ENCODE data around the gene ROBO2.

Gene ROBO2

DNA sequence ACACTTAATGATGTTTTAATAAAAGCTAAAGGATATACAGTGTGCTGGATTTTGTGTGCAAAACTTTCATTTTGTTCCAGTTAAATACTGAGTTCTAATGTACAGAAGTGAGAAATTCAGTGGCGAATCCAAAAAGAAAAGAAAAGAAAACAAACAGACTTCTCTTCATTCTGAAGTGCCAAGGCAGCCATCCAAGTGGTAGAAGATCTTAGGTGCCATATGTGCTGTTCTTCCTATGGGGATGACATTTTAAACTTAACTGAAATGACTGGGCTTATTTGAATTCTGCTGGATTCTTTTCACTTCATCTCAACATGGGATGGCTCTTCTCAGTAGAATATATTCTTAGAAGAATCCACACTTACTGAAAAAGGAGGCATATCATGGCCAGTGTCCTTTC is 416.5 kb downstream of the ROBO2 start:
- TF ChIP-seq, protein P1, sequence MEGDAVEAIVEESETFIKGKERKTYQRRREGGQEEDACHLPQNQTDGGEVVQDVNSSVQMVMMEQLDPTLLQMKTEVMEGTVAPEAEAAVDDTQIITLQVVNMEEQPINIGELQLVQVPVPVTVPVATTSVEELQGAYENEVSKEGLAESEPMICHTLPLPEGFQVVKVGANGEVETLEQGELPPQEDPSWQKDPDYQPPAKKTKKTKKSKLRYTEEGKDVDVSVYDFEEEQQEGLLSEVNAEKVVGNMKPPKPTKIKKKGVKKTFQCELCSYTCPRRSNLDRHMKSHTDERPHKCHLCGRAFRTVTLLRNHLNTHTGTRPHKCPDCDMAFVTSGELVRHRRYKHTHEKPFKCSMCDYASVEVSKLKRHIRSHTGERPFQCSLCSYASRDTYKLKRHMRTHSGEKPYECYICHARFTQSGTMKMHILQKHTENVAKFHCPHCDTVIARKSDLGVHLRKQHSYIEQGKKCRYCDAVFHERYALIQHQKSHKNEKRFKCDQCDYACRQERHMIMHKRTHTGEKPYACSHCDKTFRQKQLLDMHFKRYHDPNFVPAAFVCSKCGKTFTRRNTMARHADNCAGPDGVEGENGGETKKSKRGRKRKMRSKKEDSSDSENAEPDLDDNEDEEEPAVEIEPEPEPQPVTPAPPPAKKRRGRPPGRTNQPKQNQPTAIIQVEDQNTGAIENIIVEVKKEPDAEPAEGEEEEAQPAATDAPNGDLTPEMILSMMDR (IDR thresholded peaks at IDR 0.05; ENCODE audit: insufficient read depth, low read length) = no peak
- TF ChIP-seq GABPA (IDR thresholded peaks at IDR 0.05; ENCODE audit: low read depth) (no peak), SPI1 (IDR thresholded peaks at IDR 0.05; ENCODE audit: borderline replicate concordance, low read depth) (no peak), POLR2AphosphoS5 (IDR thresholded peaks at IDR 0.05; ENCODE audit: low read depth) (no peak)
- TF ChIP-seq, protein P2, sequence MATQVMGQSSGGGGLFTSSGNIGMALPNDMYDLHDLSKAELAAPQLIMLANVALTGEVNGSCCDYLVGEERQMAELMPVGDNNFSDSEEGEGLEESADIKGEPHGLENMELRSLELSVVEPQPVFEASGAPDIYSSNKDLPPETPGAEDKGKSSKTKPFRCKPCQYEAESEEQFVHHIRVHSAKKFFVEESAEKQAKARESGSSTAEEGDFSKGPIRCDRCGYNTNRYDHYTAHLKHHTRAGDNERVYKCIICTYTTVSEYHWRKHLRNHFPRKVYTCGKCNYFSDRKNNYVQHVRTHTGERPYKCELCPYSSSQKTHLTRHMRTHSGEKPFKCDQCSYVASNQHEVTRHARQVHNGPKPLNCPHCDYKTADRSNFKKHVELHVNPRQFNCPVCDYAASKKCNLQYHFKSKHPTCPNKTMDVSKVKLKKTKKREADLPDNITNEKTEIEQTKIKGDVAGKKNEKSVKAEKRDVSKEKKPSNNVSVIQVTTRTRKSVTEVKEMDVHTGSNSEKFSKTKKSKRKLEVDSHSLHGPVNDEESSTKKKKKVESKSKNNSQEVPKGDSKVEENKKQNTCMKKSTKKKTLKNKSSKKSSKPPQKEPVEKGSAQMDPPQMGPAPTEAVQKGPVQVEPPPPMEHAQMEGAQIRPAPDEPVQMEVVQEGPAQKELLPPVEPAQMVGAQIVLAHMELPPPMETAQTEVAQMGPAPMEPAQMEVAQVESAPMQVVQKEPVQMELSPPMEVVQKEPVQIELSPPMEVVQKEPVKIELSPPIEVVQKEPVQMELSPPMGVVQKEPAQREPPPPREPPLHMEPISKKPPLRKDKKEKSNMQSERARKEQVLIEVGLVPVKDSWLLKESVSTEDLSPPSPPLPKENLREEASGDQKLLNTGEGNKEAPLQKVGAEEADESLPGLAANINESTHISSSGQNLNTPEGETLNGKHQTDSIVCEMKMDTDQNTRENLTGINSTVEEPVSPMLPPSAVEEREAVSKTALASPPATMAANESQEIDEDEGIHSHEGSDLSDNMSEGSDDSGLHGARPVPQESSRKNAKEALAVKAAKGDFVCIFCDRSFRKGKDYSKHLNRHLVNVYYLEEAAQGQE (IDR thresholded peaks at IDR 0.05; ENCODE audit: insufficient replicate concordance, low read depth) = no peak
- Histone ChIP-seq H3K27ac (replicated peaks) (no peak overlapping the region), H3K27me3 (ENCODE audit: insufficient read depth, poor library complexity, severe bottlenecking) (no peaks in the 10 kb centered on the region), H3K4me3 (replicated peaks; ENCODE audit: insufficient read depth, low read length) (no peak overlapping the region)
- DNase-seq (ENCODE audit: low read depth in 1 of 2, low spot score in 1 of 2) = no peak

DNA sequence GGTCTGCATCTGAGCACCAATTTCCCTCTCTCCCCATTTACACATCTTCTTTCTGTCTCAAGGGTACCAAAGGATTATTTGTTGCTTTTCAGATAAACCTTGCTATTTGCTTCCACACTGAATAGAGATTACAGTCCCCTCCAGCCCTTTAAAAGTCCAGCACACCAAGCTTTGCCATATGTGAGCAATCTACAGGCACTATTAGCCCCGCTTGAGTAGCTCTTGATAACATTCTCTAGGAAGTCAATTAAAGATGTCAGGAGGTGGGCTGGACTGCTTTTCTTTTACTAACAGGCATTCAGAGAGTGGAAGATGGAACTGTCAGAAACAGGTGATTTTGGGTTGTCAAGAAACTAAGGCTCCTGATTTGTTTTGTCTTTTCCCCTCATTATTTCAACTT is 417.0 kb downstream of the ROBO2 start:
- Histone ChIP-seq H3K27ac (replicated peaks) (no peak overlapping the region), H3K4me3 (replicated peaks; ENCODE audit: insufficient read depth, low read length) (no peak overlapping the region), H3K27me3 (ENCODE audit: insufficient read depth, poor library complexity, severe bottlenecking) (no peaks in the 10 kb centered on the region)
- no peak for DNase-seq (ENCODE audit: low read depth in 1 of 2, low spot score in 1 of 2)
- TF ChIP-seq, protein P1 (IDR thresholded peaks at IDR 0.05; ENCODE audit: insufficient read depth, low read length) = no peak
- TF ChIP-seq GABPA (IDR thresholded peaks at IDR 0.05; ENCODE audit: low read depth) (no peak), POLR2AphosphoS5 (IDR thresholded peaks at IDR 0.05; ENCODE audit: low read depth) (no peak), SPI1 (IDR thresholded peaks at IDR 0.05; ENCODE audit: borderline replicate concordance, low read depth) (no peak)
- TF ChIP-seq, protein P2 (IDR thresholded peaks at IDR 0.05; ENCODE audit: insufficient replicate concordance, low read depth) = no peak

DNA sequence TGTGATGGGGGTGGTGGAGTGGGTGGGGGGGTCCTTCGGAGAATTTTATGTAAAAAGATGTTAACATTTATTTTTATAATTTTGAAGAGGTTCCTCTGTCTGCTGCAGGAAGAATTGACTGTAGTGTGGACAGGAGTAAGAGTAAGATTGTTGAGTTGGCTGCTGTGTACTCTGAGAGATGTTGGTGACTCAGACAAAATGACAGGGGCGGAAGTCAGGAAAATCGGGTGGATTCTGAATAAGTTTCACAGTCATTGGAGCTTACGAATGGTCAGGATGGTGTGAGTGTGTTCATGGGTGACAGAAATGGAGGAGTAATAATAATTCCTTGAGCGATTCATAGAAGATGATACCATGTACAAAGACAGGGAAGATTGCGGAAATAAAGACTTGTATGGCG is 420.0 kb downstream of the ROBO2 start:
- Histone ChIP-seq H3K27me3 (ENCODE audit: insufficient read depth, poor library complexity, severe bottlenecking) (no peaks in the 10 kb centered on the region), H3K27ac (replicated peaks) (no peak overlapping the region), H3K4me3 (replicated peaks; ENCODE audit: insufficient read depth, low read length) (no peak overlapping the region)
- DNase-seq (ENCODE audit: low read depth in 1 of 2, low spot score in 1 of 2) = no peak
- TF ChIP-seq, protein P2 (IDR thresholded peaks at IDR 0.05; ENCODE audit: insufficient replicate concordance, low read depth) = no peak
- TF ChIP-seq, protein P1 (IDR thresholded peaks at IDR 0.05; ENCODE audit: insufficient read depth, low read length) = no peak
- TF ChIP-seq SPI1 (IDR thresholded peaks at IDR 0.05; ENCODE audit: borderline replicate concordance, low read depth) (no peak), POLR2AphosphoS5 (IDR thresholded peaks at IDR 0.05; ENCODE audit: low read depth) (no peak), GABPA (IDR thresholded peaks at IDR 0.05; ENCODE audit: low read depth) (no peak)
